SK-N-MC (cell line): ENCODE results near the gene APOB.

Experiments used
- EZH2 ChIP-seq: fragments of 200-600 bp; sonication (generic); IDR thresholded peaks from one replicate; pipeline ENCODE4 v1.6.1; 2017; ENCODE audit warnings: antibody characterized with exemption
- POLR2AphosphoS5 ChIP-seq: IDR thresholded peaks from 2 replicates; pipeline ENCODE4 v1.6.1; 2012; ENCODE audit warnings: mild to moderate bottlenecking, low read depth, low read length, borderline replicate concordance

DNA sequence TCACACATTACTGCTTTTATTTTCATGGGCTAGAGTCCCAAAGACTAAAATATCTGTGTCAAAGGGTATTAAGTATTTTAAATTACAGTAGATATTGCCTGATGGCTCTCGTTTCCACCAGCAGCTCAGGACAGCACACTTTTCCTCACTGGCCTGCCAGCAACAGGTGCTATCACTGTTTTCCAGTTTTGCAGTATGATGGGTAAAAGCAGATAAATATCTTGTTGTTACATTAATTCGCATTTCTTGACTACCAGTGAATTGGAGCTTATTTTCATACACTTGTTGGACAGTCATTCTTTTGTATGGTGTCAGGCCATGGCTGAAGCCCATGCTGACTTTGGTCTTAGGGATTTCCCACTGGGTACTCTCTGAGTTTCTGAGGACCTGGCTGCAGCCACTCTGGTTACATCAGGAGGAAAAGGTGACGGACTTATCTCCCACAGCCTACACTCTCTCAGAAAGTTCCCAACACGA, 4.8 kb downstream of the APOB start:
- no peak for TF ChIP-seq EZH2
- no peak for TF ChIP-seq POLR2AphosphoS5
